Right lobe of liver (tissue), 6 donors: Measurements from ENCODE around the gene PHGDH. TPM values are rescaled to one million over a fixed set of nuclear protein-coding genes. Genes with fewer than 3 reads are reported as not detected.

Experiments
- ATAC-seq, 4 donors: fragments of 200-7000 bp; cut with Tn5 transposase; one replicate each; pipeline ENCODE4 v1.9.1; 2020; ENCODE audit warnings: mild to moderate bottlenecking in 4 of 4, moderate library complexity in 4 of 4
- DNase-seq, 3 donors: peaks; one replicate each; pipeline ENCODE4 v3.0.0-alpha.2; 2020
- H3K27ac ChIP-seq, 3 donors: fragments of 200-600 bp; one replicate each; pipeline ENCODE4 v1.8.0; 2022
- H3K27me3 ChIP-seq, 2 donors: fragments of 200-600 bp; one replicate each; pipeline ENCODE4 v1.8.0; 2022
- H3K36me3 ChIP-seq, 4 donors: fragments of 200-600 bp; sonication (generic) in 1 of 4; one replicate each; pipeline versions ENCODE4 v1.5.1 to v1.8.0; 2017 to 2022; ENCODE audit warnings: control low read depth in 1 of 4
- H3K4me1 ChIP-seq, 4 donors: fragments of 200-600 bp; sonication (generic) in 1 of 4; one replicate each; pipeline versions ENCODE4 v1.5.1 to v1.8.0; 2017 to 2022; ENCODE audit warnings: control low read depth in 1 of 4
- H3K4me3 ChIP-seq, 3 donors: fragments of 200-600 bp; one replicate each; pipeline ENCODE4 v1.8.0; 2022
- H3K9me3 ChIP-seq, 4 donors: fragments of 200-600 bp; sonication (generic) in 1 of 4; one replicate each; pipeline versions ENCODE4 v1.5.1 to v1.8.0; 2017 to 2022; ENCODE audit warnings: control low read depth in 1 of 4
- POLR2A ChIP-seq: fragments of 450-650 bp; IDR thresholded peaks from one replicate; pipeline ENCODE4 v1.6.1; 2017; ENCODE audit warnings: antibody characterized with exemption, mild to moderate bottlenecking
- WGBS: methylation state at CpG from one replicate; pipeline ENCODE4 v1.1.6; 2018; ENCODE audit warnings: low coverage, low lambda C conversion rate; ENCODE audit not compliant: insufficient coverage; ENCODE audit errors: missing lambda C conversion rate; 5-methylcytosine and 5-hydroxymethylcytosine counted together
- intact Hi-C, 2 donors: fragments of 100-400 bp; cut with DNase I; formaldehyde crosslinking; loops; one replicate each; pipeline versions ENCODE4 v1.11.2 to v1.14.1; 2022
- total RNA-seq, 6 experiments: library from RNA; depleted of rRNA in 2 of 6; stranded (reverse); fragments of >200 nt in 2 of 6; fragmentation: NEBNext Ultra II Directional in 3 of 6; extraction: Animal tissue kit (Norgen Biotek cat#: 25700) in 3 of 6; gene quantifications; one replicate each; pipeline versions ENCODE4 v1.1.0 to v1.2.4, GENCODE V29; 2016 to 2023
- TF ChIP-seq, protein P1 (sequence below), 4 donors: fragments of 200-600 bp in 3 of 4; fragments of 450-650 bp in 1 of 4; IDR thresholded peaks; one replicate each; pipeline versions ENCODE4 v1.5.1 to v1.8.0; 2016 to 2022; ENCODE audit warnings: antibody characterized with exemption in 4 of 4, mild to moderate bottlenecking in 2 of 4
- donor health status: DM: no; HTN: yes; CAD: no.
- donor health status: DM: no; HTN: no; CAD: no.
- donor health status: DM: no; HTN: no; CAD: no.
- donor health status: DM: no; HTN: yes; CAD: no.
- donor health status: DM: no; HTN: yes; CAD: no.

The PHGDH gene
- total RNA-seq, 6 experiments from 2014 or later: 51.2 to 151 (median 74.0) TPM

DNA sequence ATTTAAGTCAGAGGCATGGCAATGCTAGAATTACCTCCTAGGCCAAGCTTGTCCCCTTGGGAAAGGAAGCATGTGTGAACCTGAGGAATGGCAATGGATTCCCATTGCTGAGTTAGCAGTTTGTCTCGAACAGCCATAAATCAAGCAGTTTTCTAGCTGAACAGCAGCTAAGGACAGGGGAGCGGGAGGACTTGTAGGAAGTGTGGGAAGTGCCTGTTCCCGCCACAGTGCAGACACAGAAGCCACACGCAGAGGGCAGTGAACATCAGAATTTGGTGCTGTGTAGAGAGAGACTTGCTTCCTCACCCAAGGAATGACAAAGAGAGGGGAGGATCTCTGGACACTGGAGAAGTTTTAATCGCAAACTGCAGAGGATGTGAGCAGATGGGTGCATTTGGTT, 3.8 kb downstream of the PHGDH start:
- Histone ChIP-seq H3K27me3 (no peaks in the 10 kb centered on the region), H3K9me3 (no peaks in the 10 kb centered on the region), H3K27ac (no peak overlapping the region), H3K4me3 (no peak overlapping the region), H3K4me1 (peaks cover 0 to 32% (median 12%) of the 10 kb centered on the region in 4 donors), H3K36me3 (no peaks in the 10 kb centered on the region)
- no peak for ATAC-seq
- DNase-seq: no peak
- no peak for TF ChIP-seq POLR2A
- TF ChIP-seq, protein P1, sequence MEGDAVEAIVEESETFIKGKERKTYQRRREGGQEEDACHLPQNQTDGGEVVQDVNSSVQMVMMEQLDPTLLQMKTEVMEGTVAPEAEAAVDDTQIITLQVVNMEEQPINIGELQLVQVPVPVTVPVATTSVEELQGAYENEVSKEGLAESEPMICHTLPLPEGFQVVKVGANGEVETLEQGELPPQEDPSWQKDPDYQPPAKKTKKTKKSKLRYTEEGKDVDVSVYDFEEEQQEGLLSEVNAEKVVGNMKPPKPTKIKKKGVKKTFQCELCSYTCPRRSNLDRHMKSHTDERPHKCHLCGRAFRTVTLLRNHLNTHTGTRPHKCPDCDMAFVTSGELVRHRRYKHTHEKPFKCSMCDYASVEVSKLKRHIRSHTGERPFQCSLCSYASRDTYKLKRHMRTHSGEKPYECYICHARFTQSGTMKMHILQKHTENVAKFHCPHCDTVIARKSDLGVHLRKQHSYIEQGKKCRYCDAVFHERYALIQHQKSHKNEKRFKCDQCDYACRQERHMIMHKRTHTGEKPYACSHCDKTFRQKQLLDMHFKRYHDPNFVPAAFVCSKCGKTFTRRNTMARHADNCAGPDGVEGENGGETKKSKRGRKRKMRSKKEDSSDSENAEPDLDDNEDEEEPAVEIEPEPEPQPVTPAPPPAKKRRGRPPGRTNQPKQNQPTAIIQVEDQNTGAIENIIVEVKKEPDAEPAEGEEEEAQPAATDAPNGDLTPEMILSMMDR (IDR thresholded peaks at IDR 0.05): no peak
- WGBS: 48% methylated on average over 5 of the region's 5 CpGs
- intact Hi-C loops: no loop called here

DNA sequence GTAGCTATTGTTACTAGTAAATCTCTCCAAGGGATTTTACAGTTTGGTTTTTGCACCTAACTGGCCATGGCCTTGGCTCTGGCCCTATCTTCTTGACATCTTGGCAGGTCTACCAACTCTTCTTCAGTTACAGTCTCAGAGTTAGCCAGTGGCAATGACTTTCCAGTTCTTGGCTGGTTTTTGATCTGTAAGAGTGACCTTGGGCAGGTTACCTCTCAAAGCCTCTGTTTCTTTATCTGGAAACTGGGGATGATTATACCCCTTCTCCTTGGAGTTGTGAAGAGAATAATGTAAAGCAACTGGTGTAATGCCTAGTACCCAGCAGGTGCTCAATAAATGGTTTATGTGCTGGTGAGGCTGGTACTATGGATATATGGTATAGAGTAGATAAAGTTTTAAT, 6.7 kb downstream of the PHGDH start:
- DNase-seq (no peak), ATAC-seq (no peak)
- intact Hi-C loops: no loop called here
- no peak overlapping the region for H3K27ac ChIP-seq
- no peak overlapping the region for H3K4me3 ChIP-seq
- H3K36me3 ChIP-seq: peaks cover 0 to 2% (median 0%) of the 10 kb centered on the region in 4 donors
- peaks cover 0 to 48% (median 19%) of the 10 kb centered on the region in 4 donors for H3K4me1 ChIP-seq
- no peak for TF ChIP-seq POLR2A
- TF ChIP-seq, protein P1 (IDR thresholded peaks at IDR 0.05): no peak
- no peaks in the 10 kb centered on the region for H3K27me3 ChIP-seq
- no peaks in the 10 kb centered on the region for H3K9me3 ChIP-seq

DNA sequence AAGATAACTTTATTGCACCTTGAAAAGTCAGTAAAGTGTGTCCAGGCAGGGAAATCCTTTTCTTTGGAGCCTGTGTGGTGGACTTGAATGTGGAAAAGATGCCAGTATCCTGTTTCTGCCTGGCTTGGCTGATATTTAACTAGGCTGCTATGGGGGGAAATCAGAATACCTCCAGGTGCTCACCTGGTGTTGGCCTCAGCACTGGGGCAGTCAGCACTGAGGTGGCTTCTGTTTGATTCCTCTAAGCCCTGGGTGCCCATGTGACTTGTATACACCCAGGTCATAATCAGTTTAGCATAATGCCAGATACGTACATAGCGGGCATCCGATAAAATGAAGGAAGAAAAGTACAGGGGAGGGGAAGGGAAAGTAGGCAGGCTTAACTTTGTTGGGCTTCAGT, 7.2 kb downstream of the PHGDH start:
- Histone ChIP-seq H3K9me3 (no peaks in the 10 kb centered on the region), H3K27me3 (no peaks in the 10 kb centered on the region), H3K36me3 (peaks cover 0 to 6% (median 0%) of the 10 kb centered on the region in 4 donors), H3K27ac (no peak overlapping the region), H3K4me1 (peaks cover 0 to 42% (median 17%) of the 10 kb centered on the region in 4 donors), H3K4me3 (no peak overlapping the region)
- 73% methylated on average over 2 of the region's 3 CpGs for WGBS
- ATAC-seq (peak in 1 of 4 donors; percentile 16), DNase-seq (no peak)
- no peak for TF ChIP-seq POLR2A
- TF ChIP-seq, protein P1 (IDR thresholded peaks at IDR 0.05): no peak
- intact Hi-C loops: no loop called here

DNA sequence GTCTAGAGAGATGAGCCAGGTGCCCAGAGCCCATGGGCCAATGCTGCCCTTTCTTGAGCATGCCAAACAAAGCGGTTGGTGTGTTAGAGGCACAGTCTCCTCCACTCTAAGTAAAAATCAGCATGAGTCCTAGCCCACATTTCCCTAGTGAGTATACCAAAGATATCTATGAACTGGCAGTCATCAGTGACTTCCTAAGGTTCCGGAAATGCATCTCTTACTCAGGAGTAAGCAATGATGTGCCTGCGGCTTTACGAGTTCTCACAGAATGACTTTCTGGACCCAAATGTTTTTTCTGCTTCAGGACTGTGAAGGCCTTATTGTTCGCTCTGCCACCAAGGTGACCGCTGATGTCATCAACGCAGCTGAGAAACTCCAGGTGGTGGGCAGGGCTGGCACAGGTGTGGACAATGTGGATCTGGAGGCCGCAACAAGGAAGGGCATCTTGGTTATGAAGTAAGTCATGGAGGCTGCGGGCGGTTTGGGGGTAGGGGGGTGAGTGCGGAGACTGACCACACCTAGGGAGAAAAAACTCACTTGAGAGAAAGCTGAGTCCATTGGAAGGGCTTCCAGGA, 9.2 kb downstream of the PHGDH start:
- ATAC-seq: no peak
- WGBS: 88% methylated on average over 10 of the region's 11 CpGs
- intact Hi-C loops: loop anchor here in 1 of 2 donors (5.0 kb wide), 1 partner anchor 39 kb away; no protein-coding TSS in a partner anchor
- Histone ChIP-seq H3K9me3 (no peaks in the 10 kb centered on the region), H3K4me1 (peaks cover 0 to 33% (median 11%) of the 10 kb centered on the region in 4 donors), H3K27ac (no peak overlapping the region), H3K27me3 (no peaks in the 10 kb centered on the region), H3K4me3 (no peak overlapping the region), H3K36me3 (peaks cover 0 to 17% (median 0%) of the 10 kb centered on the region in 4 donors)
- TF ChIP-seq, protein P1 (IDR thresholded peaks at IDR 0.05): no peak
- no peak for TF ChIP-seq POLR2A
- DNase-seq: no peak
